ENCODE measurements around the gene RFX2.

DNA sequence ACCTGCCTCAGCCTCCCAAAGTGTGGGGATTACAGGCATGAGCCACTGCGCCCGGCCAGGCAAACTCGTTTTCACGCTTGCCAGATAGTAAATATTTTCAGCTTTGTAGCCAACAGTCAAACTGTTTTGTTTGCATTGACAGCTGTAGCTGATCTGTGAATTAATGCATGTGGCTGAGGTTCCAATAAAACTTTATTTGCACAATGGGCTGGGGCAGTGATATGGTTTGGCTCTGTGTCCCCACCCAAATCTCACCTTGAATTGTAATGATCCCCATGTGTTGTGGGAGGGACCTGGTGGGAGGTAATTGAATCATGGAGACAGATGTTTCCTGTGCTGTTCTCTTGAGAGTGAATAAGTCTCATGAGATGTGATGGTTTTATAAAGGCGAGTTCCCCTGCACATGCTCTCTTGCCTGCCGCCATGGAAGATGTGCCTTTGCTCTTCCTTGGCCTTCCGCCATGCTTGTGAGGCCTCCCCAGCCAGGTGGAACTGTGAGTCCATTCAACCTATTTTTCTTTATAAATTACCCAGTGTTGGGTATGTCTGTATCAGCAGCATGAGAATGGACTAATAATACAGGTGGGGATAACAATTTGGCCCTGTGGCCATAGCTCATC, 110.0 kb downstream of the RFX2 start:
- TF ChIP-seq, protein P1, sequence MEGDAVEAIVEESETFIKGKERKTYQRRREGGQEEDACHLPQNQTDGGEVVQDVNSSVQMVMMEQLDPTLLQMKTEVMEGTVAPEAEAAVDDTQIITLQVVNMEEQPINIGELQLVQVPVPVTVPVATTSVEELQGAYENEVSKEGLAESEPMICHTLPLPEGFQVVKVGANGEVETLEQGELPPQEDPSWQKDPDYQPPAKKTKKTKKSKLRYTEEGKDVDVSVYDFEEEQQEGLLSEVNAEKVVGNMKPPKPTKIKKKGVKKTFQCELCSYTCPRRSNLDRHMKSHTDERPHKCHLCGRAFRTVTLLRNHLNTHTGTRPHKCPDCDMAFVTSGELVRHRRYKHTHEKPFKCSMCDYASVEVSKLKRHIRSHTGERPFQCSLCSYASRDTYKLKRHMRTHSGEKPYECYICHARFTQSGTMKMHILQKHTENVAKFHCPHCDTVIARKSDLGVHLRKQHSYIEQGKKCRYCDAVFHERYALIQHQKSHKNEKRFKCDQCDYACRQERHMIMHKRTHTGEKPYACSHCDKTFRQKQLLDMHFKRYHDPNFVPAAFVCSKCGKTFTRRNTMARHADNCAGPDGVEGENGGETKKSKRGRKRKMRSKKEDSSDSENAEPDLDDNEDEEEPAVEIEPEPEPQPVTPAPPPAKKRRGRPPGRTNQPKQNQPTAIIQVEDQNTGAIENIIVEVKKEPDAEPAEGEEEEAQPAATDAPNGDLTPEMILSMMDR (IDR thresholded peaks at IDR 0.05), result no peak
- TF ChIP-seq POLR2A (IDR thresholded peaks at IDR 0.05) (no peak), EP300 (IDR thresholded peaks at IDR 0.05) (no peak)
